ENCODE data around the gene PLLP. TPM values are rescaled to one million over a fixed set of nuclear protein-coding genes. Genes with fewer than 3 reads are reported as not detected.

PLLP gene, protein sequence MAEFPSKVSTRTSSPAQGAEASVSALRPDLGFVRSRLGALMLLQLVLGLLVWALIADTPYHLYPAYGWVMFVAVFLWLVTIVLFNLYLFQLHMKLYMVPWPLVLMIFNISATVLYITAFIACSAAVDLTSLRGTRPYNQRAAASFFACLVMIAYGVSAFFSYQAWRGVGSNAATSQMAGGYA
- 0.12 TPM in 1 of 2 replicates, not detected in the other for total RNA-seq

DNA sequence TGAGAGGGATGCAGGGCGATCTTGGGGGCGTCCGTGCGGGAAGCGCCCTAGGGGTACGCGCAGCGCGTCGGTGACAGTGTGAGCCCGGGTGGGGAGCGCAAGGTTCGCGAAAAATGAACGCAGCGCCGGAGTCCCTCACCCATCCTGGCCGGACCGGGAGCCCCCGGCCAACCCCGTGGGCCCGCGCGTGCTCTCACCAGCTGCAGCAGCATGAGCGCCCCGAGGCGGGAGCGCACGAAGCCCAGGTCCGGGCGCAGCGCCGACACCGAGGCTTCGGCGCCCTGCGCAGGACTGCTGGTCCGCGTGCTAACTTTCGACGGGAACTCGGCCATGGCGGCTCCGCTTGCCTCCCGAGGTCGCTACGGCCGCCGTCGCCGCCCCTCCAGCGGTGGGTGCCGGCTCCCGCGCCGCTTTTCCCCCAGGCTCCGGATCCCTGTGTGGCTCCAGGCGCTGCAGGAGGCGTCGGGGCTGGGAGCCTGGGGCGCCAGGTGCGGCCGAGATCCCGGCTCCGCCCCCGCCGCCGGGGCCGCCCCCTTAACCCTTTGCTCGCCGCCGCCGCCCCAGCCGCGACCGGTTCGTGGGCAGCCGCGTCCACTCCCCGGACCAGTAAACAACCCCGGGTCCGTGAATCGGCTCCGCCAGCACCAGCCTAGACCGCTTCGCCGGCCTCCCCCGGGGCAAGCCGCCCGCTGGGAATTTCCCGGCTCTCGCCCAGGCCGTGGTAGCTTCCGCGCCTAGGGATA, at the start of gene PLLP:
TSS of gene PLLP (minus strand) at position 464 of the 743 bp plus-strand sequence. CDS start at position 332, 132 bp downstream.

GRCh38 chr16:57244767-57245471, 39.6 kb downstream of the PLLP start, which contains the start of gene ARL2BP:
Gene ARL2BP (plus strand): TSS chr16:57245259. CDS start chr16:57245368, 109 bp downstream.

Other genes starting within 250 kb of the PLLP start
- 14.6 and 20.4 TPM in 2 replicates for gene CPNE2, start 192.1 kb downstream of the PLLP start, total RNA-seq
- 67.7 and 106 TPM in 2 replicates for gene PSME3IP1, start 98.6 kb downstream of the PLLP start, total RNA-seq
- 40.2 and 43.1 TPM in 2 replicates for gene RSPRY1, start 98.3 kb downstream of the PLLP start, total RNA-seq
- 65.2 and 65.3 TPM in 2 replicates for gene ARL2BP, start 39.4 kb downstream of the PLLP start, total RNA-seq
- gene CCL22, start 74.1 kb upstream of the PLLP start, total RNA-seq = not detected in 2 replicates
- under 0.01 TPM in 1 of 2 replicates, not detected in the other for gene CX3CL1, start 87.8 kb upstream of the PLLP start, total RNA-seq
- not detected in 2 replicates for gene CCL17, start 120.1 kb upstream of the PLLP start, total RNA-seq
- 34.6 and 47.1 TPM in 2 replicates for gene CIAPIN1, start 162.7 kb upstream of the PLLP start, total RNA-seq
- 52.4 and 52.7 TPM in 2 replicates for gene COQ9, start 162.8 kb upstream of the PLLP start, total RNA-seq
- 90.2 and 115 TPM in 2 replicates for gene POLR2C, start 178.0 kb upstream of the PLLP start, total RNA-seq
- 24.7 and 26.9 TPM in 2 replicates for gene DOK4, start 201.8 kb upstream of the PLLP start, total RNA-seq